Stromal cell of bone marrow (primary cell): ENCODE data around the gene TYSND1.
"Not testable (repeated sequence)": the region's sequence is repeated elsewhere in the genome, so short reads cannot be mapped to it uniquely, and the experiment has no call there.

Source experiments
- DNase-seq: peaks from one replicate; pipeline ENCODE4 v3.0.0-alpha.2; 2012; ENCODE audit warnings: low read depth

Gene TYSND1

GRCh38 chr10:70146489-70147258, at the start of gene TYSND1:
TSS of gene TYSND1 (minus strand) at chr10:70146700. CDS start at chr10:70146586, 114 bp downstream.
- DNase-seq = peak; percentile 97

GRCh38 chr10:70193391-70193844, 46.9 kb upstream of the TYSND1 start:
- no peak for DNase-seq

DNA sequence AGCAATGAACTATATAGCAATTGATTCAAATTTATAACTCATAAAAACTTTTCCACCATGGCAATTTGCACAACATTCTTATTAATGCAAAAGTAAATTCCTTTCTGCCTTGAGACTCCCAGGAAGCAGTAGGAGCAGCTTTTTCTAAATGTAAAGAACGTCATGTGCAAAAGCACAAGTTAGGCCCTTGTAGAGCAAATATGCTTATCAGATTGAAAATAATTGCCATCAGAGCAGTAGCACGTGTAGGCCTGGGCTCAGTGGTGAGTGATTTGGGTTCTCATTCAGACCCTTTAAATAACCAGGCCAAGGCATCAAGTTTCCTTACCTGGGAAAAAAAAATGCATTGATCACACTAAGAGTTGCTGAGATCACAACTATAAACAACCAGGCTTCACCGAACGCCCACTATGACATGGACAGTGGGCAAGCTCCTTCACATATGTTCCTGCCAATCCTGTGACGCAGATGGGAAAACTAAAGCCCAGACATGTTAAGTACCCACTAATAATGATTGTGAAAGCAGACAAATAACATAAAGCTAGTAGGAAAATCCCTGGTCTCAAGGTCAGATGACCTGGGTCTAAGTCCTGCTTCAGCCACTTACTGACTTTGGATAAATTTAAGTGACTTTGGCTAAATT, 45.9 kb upstream of the TYSND1 start:
- DNase-seq = no peak

DNA sequence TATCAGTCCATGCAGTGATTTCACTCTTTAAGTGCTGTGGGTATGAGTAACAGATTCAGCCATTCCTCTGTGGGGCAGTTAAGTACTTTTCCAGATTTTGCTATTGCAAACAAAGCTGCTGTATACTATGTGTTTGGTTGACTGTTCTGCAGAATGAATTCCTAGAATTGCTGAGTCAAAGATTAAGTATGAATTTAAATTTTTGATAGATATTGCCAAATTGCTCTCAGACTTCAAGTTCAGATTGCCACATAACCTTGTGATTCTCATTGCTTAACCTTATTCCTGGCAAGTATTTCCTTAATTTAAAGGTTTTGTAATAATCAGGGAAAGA, 45.4 kb upstream of the TYSND1 start:
- peak; percentile 88 for DNase-seq

GRCh38 chr10:70191161-70191971, 44.9 kb upstream of the TYSND1 start:
- no peak for DNase-seq

DNA sequence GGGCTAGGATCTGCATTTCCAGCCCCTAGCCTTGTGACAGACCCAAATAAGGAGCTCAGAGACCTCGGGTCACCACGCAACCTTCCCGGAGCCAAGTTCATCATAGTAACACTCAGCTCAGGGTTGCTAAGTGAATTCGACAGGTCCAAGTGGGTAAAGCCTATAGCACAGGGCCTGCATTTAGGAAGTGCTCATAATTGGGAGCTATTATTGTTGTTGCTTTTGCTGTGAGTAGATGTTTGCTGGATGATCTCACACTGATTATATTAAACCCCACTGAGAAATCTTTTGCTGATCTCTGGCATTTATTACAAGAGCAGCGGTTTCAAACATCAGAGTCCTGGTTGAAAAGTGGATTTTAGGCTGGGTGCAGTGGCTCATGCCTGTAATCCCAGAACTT, 44.1 kb upstream of the TYSND1 start:
- no peak for DNase-seq

DNA sequence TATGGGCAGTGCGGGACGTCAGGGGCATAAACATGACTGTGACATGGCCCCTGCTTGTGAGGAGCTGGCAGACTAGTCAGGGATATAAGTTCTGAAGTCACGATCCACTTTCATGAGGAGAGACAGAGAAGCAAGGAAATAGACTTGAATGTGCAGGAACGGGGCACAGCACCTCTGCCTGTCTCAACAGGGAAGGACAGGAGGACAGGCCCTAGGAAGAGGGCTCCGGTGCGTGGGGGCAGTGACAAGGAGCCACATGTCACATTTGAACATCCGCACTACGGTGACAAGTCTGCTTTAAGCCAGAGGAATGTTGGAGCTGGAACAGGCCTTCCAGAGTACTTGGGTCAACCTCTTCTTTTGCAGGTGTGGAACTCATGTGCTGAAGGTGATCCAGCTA, 43.6 kb upstream of the TYSND1 start:
- no peak for DNase-seq

DNA sequence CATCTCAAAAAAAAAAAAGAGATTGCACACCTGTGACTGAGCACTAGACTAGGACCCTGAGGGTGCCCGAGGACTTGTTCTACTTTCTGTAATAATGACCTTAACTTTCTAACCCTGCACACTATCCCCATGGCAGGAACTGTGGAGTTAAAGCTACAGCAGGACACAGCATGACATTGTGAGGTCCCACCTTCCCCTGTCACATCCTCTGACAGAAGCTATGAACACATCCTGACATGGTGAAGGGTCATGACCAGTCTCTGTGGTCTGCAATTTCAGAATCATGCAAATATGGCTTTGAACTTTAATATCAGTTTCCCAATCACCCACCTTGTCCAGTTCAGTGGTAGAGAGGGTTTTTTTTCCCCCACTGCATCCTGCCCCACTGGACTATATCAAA, 42.3 kb upstream of the TYSND1 start:
- no peak for DNase-seq

DNA sequence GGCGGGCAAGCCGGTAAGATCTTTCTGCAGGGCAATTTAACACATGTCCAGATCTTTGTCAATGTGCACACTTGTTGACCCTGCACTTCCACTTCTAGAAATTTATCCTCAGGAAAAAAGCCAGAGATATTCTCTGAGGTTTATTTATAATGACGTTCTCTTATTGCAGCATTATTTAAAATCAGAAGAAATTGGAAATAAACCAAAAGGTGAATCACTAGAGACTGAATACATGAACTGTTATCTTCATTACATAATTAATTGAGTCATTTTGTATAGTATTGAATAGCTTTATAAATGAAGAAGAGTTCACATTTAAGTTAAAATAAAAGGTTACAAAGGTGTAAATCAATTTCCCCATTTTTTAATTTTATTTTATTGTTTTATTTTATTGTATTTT, 40.1 kb upstream of the TYSND1 start:
- DNase-seq = no peak

DNA sequence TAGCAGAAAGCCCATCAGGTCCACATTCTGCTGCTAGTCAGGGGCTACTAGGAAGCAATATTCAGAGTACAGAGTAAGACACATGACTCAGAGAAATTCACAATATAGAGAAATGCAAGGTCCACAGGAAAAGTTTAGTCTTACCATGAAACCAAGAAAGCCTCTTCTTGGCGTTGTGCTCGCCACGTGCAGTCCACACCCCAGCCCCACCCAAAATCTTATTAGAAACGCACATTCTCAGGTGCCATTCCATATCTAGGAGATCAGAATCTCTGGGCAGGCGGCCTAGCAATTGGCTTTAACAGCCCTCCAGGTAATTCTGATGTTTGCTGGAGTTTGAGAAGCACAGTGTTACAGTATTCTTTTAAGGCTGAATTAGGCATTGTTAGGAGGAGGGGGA, 39.6 kb upstream of the TYSND1 start:
- DNase-seq = no peak

DNA sequence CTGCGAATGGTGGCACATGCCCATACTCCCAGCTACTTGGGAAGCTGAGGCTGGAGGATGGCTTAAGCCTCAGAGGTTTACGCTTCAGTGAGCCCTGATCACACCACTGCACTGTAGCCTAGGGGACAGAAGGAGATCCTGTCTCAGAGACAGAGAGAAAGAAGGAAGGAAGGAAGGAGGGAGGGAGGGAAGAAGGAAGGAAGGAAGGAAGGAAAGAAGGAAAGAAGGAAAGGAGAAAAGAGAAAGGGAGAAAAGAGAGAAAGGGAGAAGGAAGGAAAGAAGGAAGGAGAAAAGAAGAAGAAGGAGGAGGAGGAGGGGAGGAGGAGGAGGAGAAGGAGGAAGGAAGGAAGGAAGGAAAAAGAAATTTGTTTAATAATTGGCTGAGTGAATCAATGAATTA, 36.8 kb upstream of the TYSND1 start:
- DNase-seq = no peak

- DNase-seq = not testable (repeated sequence)
These were observed 32.7 kb upstream of the TYSND1 start for GRCh38 chr10:70179209-70179608.

- no peak for DNase-seq
These were observed 31.7 kb upstream of the TYSND1 start for GRCh38 chr10:70178139-70178725.

- no peak for DNase-seq
These were observed 29.9 kb upstream of the TYSND1 start for GRCh38 chr10:70176441-70176840.

DNA sequence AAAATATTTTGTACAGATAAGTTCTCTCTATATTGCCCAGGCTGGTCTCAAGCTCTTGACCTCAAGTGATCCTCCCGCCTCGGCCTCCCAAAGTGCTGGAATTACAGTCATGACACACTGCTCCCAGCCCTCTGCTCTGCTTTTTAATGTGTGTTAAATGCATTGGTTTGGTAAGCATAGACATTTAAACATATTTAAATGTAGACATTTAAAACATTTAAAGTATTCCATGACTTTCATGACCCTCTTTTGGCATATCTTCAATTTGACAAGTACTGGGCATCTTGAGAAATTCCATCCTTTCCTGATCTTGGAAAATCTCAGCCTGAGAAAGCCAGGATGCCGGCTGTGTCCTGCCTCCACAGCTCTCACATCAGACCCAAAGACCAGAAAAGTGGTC, 29.0 kb upstream of the TYSND1 start:
- no peak for DNase-seq

- DNase-seq = no peak
These were observed 27.7 kb upstream of the TYSND1 start for GRCh38 chr10:70174058-70174741.

DNA sequence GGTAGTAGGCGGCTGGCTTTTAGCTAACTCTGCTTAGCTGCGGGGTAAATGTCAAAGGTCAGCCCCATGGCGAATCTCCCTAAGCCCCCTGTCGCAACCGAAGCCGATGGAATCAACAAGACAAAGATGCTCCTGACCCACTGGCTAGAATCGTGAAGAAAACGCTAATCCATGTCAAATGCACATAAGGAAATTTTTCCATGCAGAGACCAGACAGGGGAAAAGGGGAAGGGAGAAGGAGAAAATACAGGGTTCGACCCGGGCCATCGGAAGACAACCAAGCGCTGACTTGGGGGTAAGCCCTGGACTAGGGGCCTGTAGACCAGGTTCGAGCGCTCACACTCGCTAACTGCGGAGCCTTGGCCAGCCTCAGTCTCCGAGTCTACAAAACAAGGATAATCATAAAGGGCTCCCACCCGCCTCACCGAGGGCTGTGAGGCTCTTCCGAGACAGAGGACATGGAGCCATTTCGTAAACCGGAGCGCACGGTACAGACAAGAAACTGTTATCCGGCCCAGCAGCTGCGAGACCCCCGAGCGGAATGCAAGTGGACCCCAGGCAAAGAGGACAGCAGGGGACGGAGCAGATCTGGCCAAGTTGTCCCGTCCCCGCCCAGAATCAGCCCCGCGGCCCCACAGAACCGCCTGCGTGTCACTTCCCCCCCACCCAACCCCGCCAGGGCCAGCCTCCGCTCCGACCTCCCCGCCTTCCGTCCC, 23.3 kb upstream of the TYSND1 start:
- DNase-seq = no peak

DNA sequence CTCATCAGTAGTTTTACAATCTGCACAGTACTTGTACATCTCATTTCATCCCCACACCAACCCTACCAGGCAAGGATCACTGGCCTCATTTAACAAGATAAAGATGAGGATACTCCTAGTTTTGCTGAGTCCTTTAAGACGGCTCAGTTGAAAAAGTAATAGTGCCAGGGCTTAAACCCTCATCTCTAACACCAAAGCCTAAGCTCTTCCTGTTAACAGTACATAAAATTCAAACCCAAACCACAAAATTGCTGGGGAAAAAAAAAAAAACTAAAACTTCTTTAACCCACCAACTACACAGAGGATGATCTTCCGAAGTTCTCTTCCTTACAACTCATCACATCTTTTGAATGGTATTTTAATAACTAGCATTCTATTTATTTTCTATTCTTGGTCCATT, 22.5 kb upstream of the TYSND1 start:
- no peak for DNase-seq

- DNase-seq = no peak
These were observed 20.7 kb upstream of the TYSND1 start for GRCh38 chr10:70167246-70167645.

GRCh38 chr10:70166394-70166793, 19.9 kb upstream of the TYSND1 start:
- DNase-seq = no peak

GRCh38 chr10:70164163-70164562, 17.7 kb upstream of the TYSND1 start:
- DNase-seq = no peak
